GM18907 (cell line): ENCODE measurements around the gene PACSIN2.
"Not testable (repeated sequence)": the region's sequence is repeated elsewhere in the genome, so short reads cannot be mapped to it uniquely, and the experiment has no call there.

Experiments used
- ATAC-seq: cut with Tn5 transposase; IDR thresholded peaks from one replicate; pipeline ENCODE4 v1.9.1; 2021; ENCODE audit warnings: mild to moderate bottlenecking, moderate library complexity; ENCODE audit not compliant: unreplicated experiment

PACSIN2 gene

GRCh38 chr22:42947211-42947990, 67.5 kb downstream of the PACSIN2 start:
- no peak for ATAC-seq

DNA sequence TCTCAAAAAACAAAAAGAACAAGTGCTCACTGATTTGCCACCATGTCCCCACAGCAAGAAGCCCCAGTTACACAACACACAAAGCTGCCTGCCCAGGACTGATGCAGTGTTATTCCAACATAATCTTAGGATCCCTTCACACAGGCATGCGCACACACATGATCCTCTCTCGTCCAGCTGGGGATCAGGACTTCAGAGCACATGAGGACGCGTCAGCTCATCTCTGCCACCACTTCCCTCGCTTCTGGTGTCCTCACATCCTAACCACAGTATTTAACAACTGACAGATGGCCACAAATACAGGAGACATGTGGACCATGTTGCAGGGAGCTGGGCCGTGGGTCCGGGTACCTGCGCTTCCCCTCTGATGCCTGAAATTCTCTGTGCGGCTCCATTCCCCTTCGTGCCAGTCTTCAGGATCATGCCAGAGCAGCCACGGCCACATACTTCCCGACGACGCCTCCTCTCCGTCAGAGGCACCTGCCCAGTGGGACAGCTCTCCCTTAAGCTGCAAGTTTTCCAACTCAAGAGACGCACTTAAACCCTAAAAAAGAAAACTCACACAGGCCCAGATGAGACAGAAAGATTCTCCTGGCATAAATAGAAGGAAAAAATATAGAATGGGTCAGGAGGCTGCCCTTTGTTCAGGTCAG, 68.3 kb downstream of the PACSIN2 start:
- ATAC-seq = no peak

- no peak for ATAC-seq
Observed at GRCh38 chr22:42945736-42946135, 69.2 kb downstream of the PACSIN2 start.

- no peak for ATAC-seq
Observed at GRCh38 chr22:42945027-42945426, 69.9 kb downstream of the PACSIN2 start.

- ATAC-seq = no peak
Observed at GRCh38 chr22:42944409-42944808, 70.5 kb downstream of the PACSIN2 start.

DNA sequence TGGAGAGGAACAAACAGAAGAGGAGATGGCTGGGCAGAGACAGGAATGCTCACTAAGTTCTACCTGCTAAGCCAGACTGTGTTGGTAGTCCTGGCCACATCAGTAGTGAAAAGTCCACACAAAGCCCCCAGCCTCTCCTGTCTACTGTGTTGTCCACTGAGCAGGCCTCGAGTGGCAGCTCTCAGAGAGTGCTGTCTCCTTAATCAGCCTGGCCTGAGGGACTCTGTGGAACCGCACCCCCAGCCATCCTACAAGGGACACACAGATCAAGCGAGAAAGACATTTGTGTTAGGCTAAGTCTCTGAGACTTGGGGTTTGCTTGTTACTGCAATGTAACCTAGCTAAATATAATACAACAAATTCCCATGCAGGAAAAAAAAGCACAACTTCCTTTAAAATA, 71.0 kb downstream of the PACSIN2 start:
- ATAC-seq = no peak

- ATAC-seq = no peak
Observed at GRCh38 chr22:42942351-42942750, 72.6 kb downstream of the PACSIN2 start.

DNA sequence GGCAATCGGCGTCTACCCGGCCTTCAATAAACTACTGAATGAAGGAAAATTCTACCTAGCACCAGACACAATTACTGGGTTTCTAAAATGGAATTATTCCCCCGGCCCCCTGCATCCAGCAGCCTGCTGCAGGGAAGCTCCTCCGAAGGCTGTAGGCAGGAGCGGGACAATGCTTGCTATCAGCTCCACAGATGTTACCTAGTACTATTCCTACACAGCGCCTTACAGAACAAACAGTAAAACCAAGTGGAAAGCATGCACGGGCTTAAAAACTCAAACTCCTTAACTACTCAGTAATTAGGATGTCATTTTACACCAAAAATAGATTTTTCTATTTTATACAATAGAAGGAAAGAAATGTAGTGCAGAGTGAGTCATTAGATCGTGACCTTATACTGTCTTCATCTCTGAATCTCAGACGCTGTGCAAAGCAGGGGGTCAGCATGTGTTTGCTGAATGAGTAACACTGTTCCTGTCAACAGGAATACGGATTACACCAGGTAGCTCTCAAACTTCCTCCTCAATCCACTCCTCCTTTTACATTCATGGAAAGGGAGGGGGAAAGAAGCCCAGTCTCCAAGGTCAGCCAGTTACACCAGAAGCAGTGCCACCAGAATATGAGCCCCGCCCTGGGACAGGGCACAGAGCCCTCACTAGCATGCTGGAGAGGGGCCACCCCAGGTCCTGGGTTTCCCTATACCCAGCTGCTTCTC, 74.9 kb downstream of the PACSIN2 start:
- ATAC-seq = no peak

DNA sequence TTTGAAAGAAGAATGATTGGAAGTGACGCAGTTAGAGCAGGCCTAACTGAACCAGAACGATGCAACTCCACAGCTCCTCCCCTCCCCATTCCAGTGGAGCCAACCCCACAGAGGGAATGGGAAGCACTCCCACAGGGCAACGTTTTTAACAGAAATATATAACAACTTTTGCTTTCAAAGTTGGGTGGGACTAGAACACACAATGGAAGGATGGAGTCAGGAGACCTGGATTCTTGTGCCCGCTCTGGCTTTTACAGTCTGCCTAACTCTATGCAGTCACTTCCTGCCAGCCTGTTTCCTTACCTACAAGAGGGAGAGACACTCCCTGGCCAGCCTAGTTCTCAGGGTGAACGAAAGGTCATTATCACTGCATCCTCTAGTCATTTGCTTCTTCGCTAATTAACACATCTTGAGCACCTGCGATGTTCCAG, 75.5 kb downstream of the PACSIN2 start:
- ATAC-seq = no peak

- no peak for ATAC-seq
Observed at GRCh38 chr22:42938976-42939375, 76.0 kb downstream of the PACSIN2 start.

GRCh38 chr22:42938449-42938848, 76.5 kb downstream of the PACSIN2 start:
- no peak for ATAC-seq

GRCh38 chr22:42937164-42937843, 77.6 kb downstream of the PACSIN2 start:
- ATAC-seq = no peak

DNA sequence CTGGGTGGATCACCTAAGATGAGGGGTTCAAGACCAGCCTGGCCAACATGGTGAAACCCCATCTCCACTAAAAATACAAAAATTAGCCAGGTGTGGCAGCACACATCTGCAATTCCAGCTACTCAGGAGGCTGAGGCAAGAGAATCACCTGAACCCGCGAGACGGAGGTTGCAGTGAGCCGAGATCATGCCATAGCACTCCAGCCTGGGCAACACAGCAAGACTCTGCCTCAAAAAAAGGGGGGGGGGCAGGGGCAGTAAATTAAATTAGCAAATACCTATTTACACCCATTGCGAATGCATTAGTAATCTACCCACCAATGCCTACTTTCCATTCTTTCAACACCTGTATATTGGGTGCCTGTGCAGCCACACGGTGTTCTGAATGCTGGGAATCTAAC, 78.3 kb downstream of the PACSIN2 start:
- not testable (repeated sequence) for ATAC-seq

- ATAC-seq = no peak
Observed at GRCh38 chr22:42934338-42934737, 80.6 kb downstream of the PACSIN2 start.

DNA sequence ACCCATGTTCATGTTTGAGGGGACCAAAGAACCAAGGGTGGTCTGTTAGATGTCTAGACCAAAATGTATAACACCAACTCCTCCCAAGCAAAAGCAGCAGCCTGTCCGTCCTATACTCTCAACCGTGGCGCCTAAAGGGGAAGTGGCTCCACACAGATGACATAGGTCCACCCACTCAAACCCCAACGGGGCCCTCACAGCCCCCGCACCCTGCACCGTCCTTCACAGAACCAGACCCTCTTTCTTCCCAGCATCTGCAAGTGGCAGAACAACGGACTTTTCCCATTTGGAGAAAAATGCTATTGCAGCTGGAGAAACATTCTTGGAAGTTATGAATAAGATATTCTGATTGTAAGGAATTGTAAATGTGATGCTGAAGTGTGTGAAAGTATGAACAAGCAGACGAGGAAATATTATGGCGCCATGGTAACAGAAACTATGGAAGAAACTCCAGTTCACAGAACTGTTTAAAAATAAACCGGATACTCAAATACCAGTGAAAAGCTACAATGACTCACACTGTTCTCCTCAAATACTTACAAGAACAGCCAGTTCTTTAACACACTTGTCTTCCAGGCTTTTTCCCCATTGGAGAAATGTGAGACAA, 81.4 kb downstream of the PACSIN2 start:
- no peak for ATAC-seq

DNA sequence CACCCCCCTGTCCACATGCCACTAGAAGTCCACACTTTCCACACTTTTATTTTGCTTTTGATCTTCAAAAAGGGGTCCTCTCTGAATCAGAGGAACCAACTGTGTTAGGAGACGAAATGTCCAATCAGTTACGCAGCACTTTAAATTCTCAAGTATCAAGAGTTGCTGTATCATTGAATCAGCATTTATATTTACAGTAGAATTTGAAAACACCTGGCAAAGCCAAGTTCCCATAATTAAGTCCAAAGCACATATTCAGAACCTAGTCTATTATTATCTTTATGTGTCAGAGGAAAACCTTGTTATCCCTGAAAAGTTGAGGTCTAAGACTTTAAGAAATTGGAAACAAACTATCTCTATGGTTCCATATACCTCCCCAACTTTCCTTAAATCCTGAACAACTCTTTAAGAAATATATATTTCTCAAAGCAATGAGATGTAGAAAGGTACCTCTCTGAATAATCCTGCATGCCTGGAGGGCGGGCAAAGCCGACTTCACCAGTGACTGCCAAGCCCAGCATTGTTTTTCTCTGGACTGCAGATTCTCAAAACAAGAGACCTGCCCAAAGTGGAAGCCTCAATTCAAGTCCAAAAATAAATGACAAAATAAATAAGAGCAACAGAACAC, 82.0 kb downstream of the PACSIN2 start:
- no peak for ATAC-seq

GRCh38 chr22:42932197-42932519, 82.8 kb downstream of the PACSIN2 start:
- ATAC-seq = no peak

- ATAC-seq = peak; percentile 46
Observed at GRCh38 chr22:42931421-42932196, 83.3 kb downstream of the PACSIN2 start.

GRCh38 chr22:42930810-42931420, 84.0 kb downstream of the PACSIN2 start:
- ATAC-seq = peak; percentile 22

DNA sequence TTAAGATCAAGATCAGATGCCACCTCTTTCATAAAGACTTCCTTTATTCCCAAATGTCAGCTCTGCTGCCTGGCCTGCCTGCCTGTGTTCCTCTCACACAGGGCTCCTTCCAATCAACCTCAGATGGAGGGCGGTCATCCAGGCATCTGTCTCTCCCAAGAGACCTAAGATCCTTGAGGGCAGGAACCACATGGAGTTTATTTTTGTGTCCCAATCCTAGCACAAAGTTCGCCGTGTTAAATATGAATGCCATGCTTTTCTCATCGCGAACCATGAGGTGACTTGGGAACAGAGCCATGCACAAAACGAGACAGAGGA, 85.2 kb downstream of the PACSIN2 start:
- ATAC-seq = no peak
